HepG2 (cell line): ENCODE data around the gene FRRS1. TPM values are rescaled to one million over a fixed set of nuclear protein-coding genes. Genes with fewer than 3 reads are reported as not detected.

ENCODE experiments used
- ARID5B ChIP-seq: IDR thresholded peaks from 2 replicates; pipeline ENCODE4 v1.4.0; 2020; ENCODE audit warnings: mild to moderate bottlenecking, missing genetic modification reagents
- ATF4 ChIP-seq, 2 experiments: fragments of 450-650 bp in 1 of 2; sonication (generic) in 1 of 2; formaldehyde crosslinking; IDR thresholded peaks; 2 replicates each; pipeline versions ENCODE4 v1.5.0 to v1.8.0; 2020 to 2022; ENCODE audit warnings: mild to moderate bottlenecking in 1 of 2, missing genetic modification reagents in 1 of 2
- BCL6 ChIP-seq: IDR thresholded peaks from 2 replicates; pipeline ENCODE4 v1.6.1; 2016; ENCODE audit warnings: missing genetic modification reagents, missing compliant biosample characterization
- CHD2 ChIP-seq: IDR thresholded peaks from 2 replicates; pipeline ENCODE4 v1.6.1; 2011; ENCODE audit warnings: low read depth, low read length, improper control_type of control experiment
- GATAD2A ChIP-seq: IDR thresholded peaks from 2 replicates; pipeline ENCODE4 v1.6.1; 2016
- HBP1 ChIP-seq: IDR thresholded peaks from 2 replicates; pipeline ENCODE4 v1.6.1; 2016; ENCODE audit warnings: low read depth, control low read depth
- HOMEZ ChIP-seq: IDR thresholded peaks from 2 replicates; pipeline ENCODE4 v1.6.1; 2016; ENCODE audit warnings: low read depth
- NCOA2 ChIP-seq: sonication (generic); formaldehyde crosslinking; IDR thresholded peaks from 2 replicates; pipeline ENCODE4 v1.8.0; 2022; ENCODE audit warnings: inconsistent platforms
- POGZ ChIP-seq: sonication (generic); formaldehyde crosslinking; IDR thresholded peaks from 2 replicates; pipeline ENCODE4 v1.4.0; 2020; ENCODE audit warnings: mild to moderate bottlenecking, missing genetic modification reagents
- PPARG ChIP-seq: conservative IDR thresholded peaks from 2 replicates; pipeline ENCODE4 v1.6.1; 2016; ENCODE audit warnings: missing biosample characterization, missing genetic modification reagents
- RARA ChIP-seq: IDR thresholded peaks from 2 replicates; pipeline ENCODE4 v1.6.1; 2016; ENCODE audit warnings: missing genetic modification reagents, missing compliant biosample characterization
- RXRB ChIP-seq: IDR thresholded peaks from 2 replicates; pipeline ENCODE4 v1.6.1; 2016; ENCODE audit warnings: borderline replicate concordance, missing genetic modification reagents, missing compliant biosample characterization
- polyA plus RNA-seq, 8 experiments: library from polyadenylated mRNA; depleted of rRNA in 3 of 8; stranded (reverse) in 7 of 8; unstranded in 1 of 8; fragments of >200 nt; fragmentation: Illumina TruSeq in 4 of 8; extraction: Trizol in 4 of 8; gene quantifications; 2 replicates each; pipeline versions ENCODE4 v1.2.1 to v1.2.3, GENCODE V29; 2011 to 2016; ENCODE audit warnings: low read depth in 4 of 8, missing spikeins in 1 of 8, mixed read lengths in 1 of 8; ENCODE audit not compliant: insufficient read depth in 1 of 8
- total RNA-seq, 5 experiments: library from RNA; depleted of rRNA; stranded (reverse); fragments of >200 nt; fragmentation: Illumina TruSeq; extraction: Trizol; gene quantifications; 2 replicates each; pipeline ENCODE4 v1.2.3, GENCODE V29; 2016; ENCODE audit warnings: low read depth in 1 of 5

FRRS1 gene
- total and polyA plus RNA-seq, 2 of the 13 experiments (the other 11 are each of a cell fraction or from before 2014, with no cell fraction given): 22.6 to 23.4 TPM

- peak in 1 of 2 experiments; percentile 58; a peak in 1 of 4 replicates for TF ChIP-seq ATF4 (CRISPR knock-in tag; IDR thresholded peaks at IDR 0.05)
- peak; percentile 57; the same call in 1 of the 2 replicates for TF ChIP-seq POGZ
- TF ChIP-seq NCOA2 (CRISPR knock-in tag): 0 out of 2 replicates have a peak, but pooled peaks have one; percentile 28
- peak; percentile 79 for TF ChIP-seq HOMEZ (CRISPR knock-in tag)
- TF ChIP-seq BCL6: 0 out of 2 replicates have a peak, but pooled peaks have one; percentile 15
- TF ChIP-seq CHD2: peak; percentile 50; the same call in 1 of the 2 replicates
- TF ChIP-seq GATAD2A: 0 out of 2 replicates have a peak, but pooled peaks have one; percentile 34
- no peak for TF ChIP-seq HBP1 (CRISPR knock-in tag)
- TF ChIP-seq ARID5B (CRISPR knock-in tag): peak; percentile 61; the same call in 1 of the 2 replicates
- peak; percentile 64; the same call in 1 of the 2 replicates for TF ChIP-seq PPARG (CRISPR knock-in tag)
- TF ChIP-seq RARA: peak; percentile 31; the same call in 1 of the 2 replicates
- peak; percentile 24; the same call in 1 of the 2 replicates for TF ChIP-seq RXRB (CRISPR knock-in tag)
Measured at GRCh38 chr1:99661780-99662179, 104.7 kb downstream of the FRRS1 start (continued).
